ENCODE measurements around the gene ABAT. TPM values are rescaled to one million over a fixed set of nuclear protein-coding genes. Genes with fewer than 3 reads are reported as not detected.

The ABAT gene
- total and polyA plus RNA-seq, 2 of the 8 experiments (the other 6 are each of a cell fraction or from before 2014, with no cell fraction given), result 6.4 to 8.4 TPM

GRCh38 chr16:8686031-8686621 lies 11.7 kb downstream of the ABAT start:
- ChIA-PET CTCF (ENCODE audit: partially characterized antibody) (interaction anchor here (0.6 to 1.3 kb wide), 5 partner anchors 8 to 100 kb away, joined by 3 to 6 read pairs (median 3); no protein-coding TSS in a partner anchor), POLR2A (ENCODE audit: partially characterized antibody) (interaction anchor here (1.0 to 1.4 kb wide), 2 partner anchors 9 to 37 kb away, joined by 3 read pairs; no protein-coding TSS in a partner anchor)
- H3K23ac ChIP-seq (ENCODE audit: insufficient read length), result no peak overlapping the region
- no peaks in the 10 kb centered on the region for H3K79me2 ChIP-seq (ENCODE audit: control insufficient read depth in 1 of 2, insufficient read depth in 2 of 2, low read length in 2 of 2)
- no peak overlapping the region for H4K5ac ChIP-seq (ENCODE audit: insufficient read length, low read depth, low read length)
- FAIRE-seq (no peak), DNase-seq (ENCODE audit: low read depth in 1 of 2, low spot score in 2 of 2) (no peak)
- no peaks in the 10 kb centered on the region for H3K23me2 ChIP-seq (ENCODE audit: low read depth, low read length)
- no peak overlapping the region for H4K91ac ChIP-seq (replicated peaks; ENCODE audit: insufficient read length, low read length)
- H3K18ac ChIP-seq (ENCODE audit: extremely low read depth, low read length), result peak overlapping the region; percentile 71; the same call in 1 of the 2 replicates
- H3K56ac ChIP-seq (replicated peaks; ENCODE audit: insufficient read length, low read depth, low read length), result no peak overlapping the region
- H2AK5ac ChIP-seq (ENCODE audit: low read depth, low read length), result peak overlapping the region; percentile 6; the same call in 1 of the 2 replicates
- H4K8ac ChIP-seq (ENCODE audit: extremely low read depth, insufficient read depth, low read length), result no peak overlapping the region
- no peaks in the 10 kb centered on the region for H3K36me3 ChIP-seq (ENCODE audit: control insufficient read depth in 2 of 4, insufficient read depth in 4 of 4, low read length in 3 of 4)
- H3K9me3 ChIP-seq (ENCODE audit: insufficient read depth in 2 of 2, low read depth in 1 of 2, low read length in 1 of 2), result peaks cover 10 to 12% of the 10 kb centered on the region in 2 experiments
- H2AFZ ChIP-seq (ENCODE audit: low read length), result no peak overlapping the region; the same call in 1 of the 2 replicates
- H3K4ac ChIP-seq (replicated peaks; ENCODE audit: insufficient read length, low read depth, low read length), result no peak overlapping the region
- WGBS, 2 experiments (ENCODE audit: extremely low coverage in 1 of 2, insufficient coverage in 1 of 2, insufficient read length in 1 of 2, insufficient replicate concordance in 2 of 2, low coverage in 1 of 2, low lambda C conversion rate in 2 of 2, missing lambda C conversion rate in 1 of 2), result 63% methylated on average over 7 of the region's 7 CpGs; no CpG with 5 or more reads in 1 of the 2 experiments
- peaks cover 0 to 4% (median 3%) of the 10 kb centered on the region in 4 experiments; a peak in 4 of 7 replicates for H3K4me1 ChIP-seq (replicated peaks in 1 of 4; ENCODE audit: control insufficient read depth in 3 of 4, insufficient read depth in 4 of 4, low read length in 3 of 4)
- no peaks in the 10 kb centered on the region for H3K27me3 ChIP-seq (replicated peaks in 1 of 4; ENCODE audit: control insufficient read depth in 3 of 4, extremely low read depth in 1 of 4, insufficient read depth in 3 of 4, low read length in 3 of 4)
- no peak overlapping the region for H2BK120ac ChIP-seq (replicated peaks; ENCODE audit: low read depth, low read length)
- no peak overlapping the region for H3K9ac ChIP-seq (replicated peaks in 1 of 4; ENCODE audit: extremely low read depth in 1 of 4, low read depth in 3 of 4, low read length in 3 of 4)
- H3K14ac ChIP-seq (ENCODE audit: insufficient read length), result no peak overlapping the region
- no peak overlapping the region for H2BK5ac ChIP-seq (ENCODE audit: low read depth, low read length)
- H3K79me1 ChIP-seq (ENCODE audit: low read depth, low read length), result no peaks in the 10 kb centered on the region
- 0 out of 2 replicates have a peak overlapping the region, but pooled peaks have one; percentile 18 for H2BK15ac ChIP-seq (ENCODE audit: low read length)
- H2BK12ac ChIP-seq (ENCODE audit: low read depth, low read length), result 0 out of 2 replicates have a peak overlapping the region, but pooled peaks have one; percentile 7
- H3K4me2 ChIP-seq (ENCODE audit: insufficient read depth in 1 of 2, low read depth in 2 of 2, low read length in 2 of 2), result 0 out of 4 replicates have a peak overlapping the region, but pooled peaks of 1 of the 2 experiments have one; percentile 18
- no peak for TF ChIP-seq SRF (IDR thresholded peaks at IDR 0.05; ENCODE audit: low read depth, low read length)
- no peak overlapping the region for H3K27ac ChIP-seq (ENCODE audit: low read depth, low read length)
- no peaks in the 10 kb centered on the region for H4K20me1 ChIP-seq (replicated peaks in 1 of 2; ENCODE audit: control insufficient read depth in 1 of 2, insufficient read depth in 2 of 2, low read length in 2 of 2)
- 0 out of 8 replicates have a peak overlapping the region, but pooled peaks of 1 of the 4 experiments have one; percentile 1 for H3K4me3 ChIP-seq (ENCODE audit: extremely low read depth in 1 of 4, insufficient read depth in 2 of 4, low read depth in 3 of 4, low read length in 4 of 4)
- no peak overlapping the region for H2BK20ac ChIP-seq (ENCODE audit: low read length)
